Lung (tissue), 12 donors: ENCODE measurements around the gene MSRB2. TPM values are rescaled to one million over a fixed set of nuclear protein-coding genes. Genes with fewer than 3 reads are reported as not detected.

ENCODE experiments used
- ATAC-seq: fragments of 200-7000 bp; cut with Tn5 transposase; one replicate; pipeline ENCODE4 v1.9.1; 2020; ENCODE audit warnings: moderate number of reproducible peaks; ENCODE audit not compliant: insufficient read depth, low FRiP score
- DNase-seq, 3 donors: peaks; one replicate each; pipeline ENCODE4 v3.0.0-alpha.2; 2013 to 2017
- H3K27ac ChIP-seq, 2 donors: one replicate each; pipeline ENCODE4 v1.5.1; 2013; ENCODE audit warnings: mild to moderate bottlenecking in 2 of 2, moderate library complexity in 2 of 2, control low read depth in 1 of 2, inconsistent platforms in 1 of 2, low read depth in 1 of 2, low read length in 1 of 2
- H3K27me3 ChIP-seq, 3 donors: one replicate each; pipeline ENCODE4 v1.5.1; 2013; ENCODE audit warnings: low read length in 2 of 3; ENCODE audit not compliant: control insufficient read depth in 3 of 3, insufficient read depth in 3 of 3
- H3K36me3 ChIP-seq, 4 donors: one replicate each; pipeline ENCODE4 v1.5.1; 2013; ENCODE audit warnings: low read length in 4 of 4, mild to moderate bottlenecking in 1 of 4, moderate library complexity in 1 of 4; ENCODE audit not compliant: control insufficient read depth in 4 of 4, insufficient read depth in 4 of 4
- H3K4me1 ChIP-seq, 5 donors: one replicate each; pipeline ENCODE4 v1.5.1; 2013; ENCODE audit warnings: low read length in 5 of 5, mild to moderate bottlenecking in 2 of 5, moderate library complexity in 1 of 5; ENCODE audit not compliant: control insufficient read depth in 5 of 5, insufficient read depth in 5 of 5
- H3K4me3 ChIP-seq: one replicate; pipeline ENCODE4 v1.5.1; 2013; ENCODE audit warnings: mild to moderate bottlenecking, control low read depth, moderate library complexity
- H3K9ac ChIP-seq, 2 donors: one replicate each; pipeline ENCODE4 v1.5.1; 2013; ENCODE audit warnings: low read length in 2 of 2, control low read depth in 1 of 2; ENCODE audit not compliant: insufficient read depth in 1 of 2
- H3K9me3 ChIP-seq, 4 donors: one replicate each; pipeline ENCODE4 v1.5.1; 2013; ENCODE audit warnings: low read length in 3 of 4, mild to moderate bottlenecking in 1 of 4, moderate library complexity in 1 of 4; ENCODE audit not compliant: control insufficient read depth in 4 of 4, insufficient read depth in 3 of 4
- CTCF ChIP-seq: IDR thresholded peaks from 2 replicates; pipeline ENCODE4 v1.5.1; 2012; ENCODE audit warnings: mild to moderate bottlenecking; ENCODE audit errors: control extremely low read depth, extremely low read depth
- WGBS, 2 donors: extraction: QIAGEN DNeasy Blood & Tissue Kit; methylation state at CpG; one replicate each; pipeline ENCODE4 v1.1.7; 2013; 5-methylcytosine and 5-hydroxymethylcytosine counted together
- polyA plus RNA-seq, 2 donors: library from polyadenylated mRNA; stranded (reverse); fragments of 200-250 nt; gene quantifications; one replicate each; pipeline ENCODE4 v1.2.1, GENCODE V29; 2013
- total RNA-seq, 2 donors: library from RNA; depleted of rRNA in 1 of 2; stranded (reverse); fragments of >200 nt in 1 of 2; gene quantifications; one replicate each; pipeline ENCODE4 v1.2.1, GENCODE V29; 2014 to 2021
- donor health status: control.
- donor health status: control.
- donor health status: Bipolar disorder and iron deficiency.
- donor health status: healthy.
- donor health status: DM: yes; HTN: yes; CAD: no.

MSRB2 gene
- total and polyA plus RNA-seq, 4 donors: 15.6 to 27.1 (median 20.5) TPM

- ATAC-seq: no peak
- no peak for TF ChIP-seq CTCF
- Histone ChIP-seq H3K9me3 (peaks cover 0 to 3% (median 0%) of the 10 kb centered on the region in 4 donors), H3K9ac (no peak overlapping the region), H3K36me3 (peaks cover 0 to 1% (median 0%) of the 10 kb centered on the region in 4 donors), H3K27ac (no peak overlapping the region), H3K4me1 (no peaks in the 10 kb centered on the region), H3K27me3 (no peaks in the 10 kb centered on the region), H3K4me3 (no peak overlapping the region)
- DNase-seq: no peak
- WGBS, 2 donors: 89 to 95% methylated on average over 6 of the region's 6 CpGs
Observed at GRCh38 chr10:23147035-23147434, 51.7 kb downstream of the MSRB2 start.

- H3K4me1 ChIP-seq: no peaks in the 10 kb centered on the region
- H3K9ac ChIP-seq: no peak overlapping the region
- ATAC-seq (no peak), DNase-seq (no peak)
- H3K36me3 ChIP-seq: peaks cover 0 to 1% (median 0%) of the 10 kb centered on the region in 4 donors
- H3K9me3 ChIP-seq: peaks cover 0 to 3% (median 0%) of the 10 kb centered on the region in 4 donors
- TF ChIP-seq CTCF: no peak
- H3K27ac ChIP-seq: no peak overlapping the region
- WGBS, 2 donors: 95% methylated on average over 19 of the region's 19 CpGs
- no peak overlapping the region for H3K4me3 ChIP-seq
- H3K27me3 ChIP-seq: no peaks in the 10 kb centered on the region
Observed at GRCh38 chr10:23148214-23148613, 52.8 kb downstream of the MSRB2 start.

DNA sequence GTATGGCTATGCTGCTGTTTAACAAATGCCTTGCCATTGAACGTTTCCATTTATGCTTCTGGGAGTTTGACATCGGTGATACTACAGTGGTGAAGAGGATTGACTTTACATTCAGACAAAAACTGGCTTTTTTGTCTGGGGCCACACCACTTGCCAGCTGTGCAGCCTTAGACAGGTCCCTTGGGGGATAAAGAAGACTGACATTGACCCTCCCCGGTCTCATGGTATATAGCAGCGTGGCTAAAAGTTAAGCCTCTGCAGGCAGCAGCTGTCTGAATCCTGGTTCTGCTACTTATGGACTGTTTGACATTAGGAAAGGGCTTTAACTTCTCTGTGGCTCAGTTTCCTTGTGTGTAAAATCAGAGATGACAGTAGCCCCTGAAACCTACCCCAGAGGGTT, 54.7 kb downstream of the MSRB2 start:
- Histone ChIP-seq H3K36me3 (peaks cover 0 to 1% (median 0%) of the 10 kb centered on the region in 4 donors), H3K4me1 (no peaks in the 10 kb centered on the region), H3K9me3 (peaks cover 0 to 3% (median 0%) of the 10 kb centered on the region in 4 donors), H3K27me3 (no peaks in the 10 kb centered on the region), H3K9ac (no peak overlapping the region), H3K27ac (no peak overlapping the region), H3K4me3 (no peak overlapping the region)
- DNase-seq (no peak), ATAC-seq (no peak)
- 89 to 94% methylated on average over 4 of the region's 4 CpGs for WGBS, 2 donors
- TF ChIP-seq CTCF: no peak

GRCh38 chr10:23150610-23151009, 55.2 kb downstream of the MSRB2 start:
- H3K4me1 ChIP-seq: no peaks in the 10 kb centered on the region
- ATAC-seq (no peak), DNase-seq (no peak)
- H3K9me3 ChIP-seq: peaks cover 0 to 3% (median 0%) of the 10 kb centered on the region in 4 donors
- H3K27ac ChIP-seq: no peak overlapping the region
- no peak for TF ChIP-seq CTCF
- H3K4me3 ChIP-seq: no peak overlapping the region
- 71 to 82% methylated on average over 12 of the region's 12 CpGs for WGBS, 2 donors
- no peaks in the 10 kb centered on the region for H3K27me3 ChIP-seq
- H3K36me3 ChIP-seq: peaks cover 0 to 1% (median 0%) of the 10 kb centered on the region in 4 donors
- H3K9ac ChIP-seq: no peak overlapping the region
